ENCODE results near the gene RALGAPA1.

GRCh38 chr14:35637269-35637668 lies 171.8 kb downstream of the RALGAPA1 start:
- no peak for TF ChIP-seq CTCF (IDR thresholded peaks at IDR 0.05)
- no peak for TF ChIP-seq EZH2 (IDR thresholded peaks at IDR 0.05; ENCODE audit: borderline replicate concordance, insufficient read depth, low read depth, low read length, poor library complexity, severe bottlenecking)
